Glomerular visceral epithelial cell (primary cell): ENCODE data around the gene FHAD1.
A peak's percentile ranks its signal among the peaks of the same experiment; 100 is the strongest.

Experiments
- DNase-seq: peaks from one replicate; pipeline ENCODE4 v3.0.0-alpha.2; 2016; ENCODE audit errors: extremely low spot score

Gene FHAD1

GRCh38 chr1:15345705-15346345 lies 98.8 kb downstream of the FHAD1 start:
- DNase-seq, result no peak

GRCh38 chr1:15346346-15347030 lies 99.5 kb downstream of the FHAD1 start:
- DNase-seq, result no peak

DNA sequence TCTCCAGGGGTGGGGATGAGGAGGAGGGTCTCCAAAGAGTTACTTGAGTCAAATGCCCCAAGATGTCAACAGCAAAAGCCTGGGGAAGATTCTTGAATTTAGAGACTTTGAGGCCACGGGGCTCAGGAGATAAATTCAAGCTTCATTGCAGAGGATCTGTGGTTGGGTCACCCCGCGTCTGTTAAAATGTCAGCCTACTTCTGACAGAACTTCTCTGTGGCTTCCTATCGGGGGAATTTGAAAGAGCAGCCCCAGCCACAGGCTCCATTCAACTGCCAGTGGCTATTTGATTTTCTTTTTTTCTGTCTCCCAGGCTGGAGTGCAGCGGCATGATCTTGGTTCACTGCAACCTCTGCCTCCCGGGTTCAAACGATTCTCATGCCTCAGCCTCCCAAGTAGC lies 100.2 kb downstream of the FHAD1 start:
- no peak for DNase-seq

DNA sequence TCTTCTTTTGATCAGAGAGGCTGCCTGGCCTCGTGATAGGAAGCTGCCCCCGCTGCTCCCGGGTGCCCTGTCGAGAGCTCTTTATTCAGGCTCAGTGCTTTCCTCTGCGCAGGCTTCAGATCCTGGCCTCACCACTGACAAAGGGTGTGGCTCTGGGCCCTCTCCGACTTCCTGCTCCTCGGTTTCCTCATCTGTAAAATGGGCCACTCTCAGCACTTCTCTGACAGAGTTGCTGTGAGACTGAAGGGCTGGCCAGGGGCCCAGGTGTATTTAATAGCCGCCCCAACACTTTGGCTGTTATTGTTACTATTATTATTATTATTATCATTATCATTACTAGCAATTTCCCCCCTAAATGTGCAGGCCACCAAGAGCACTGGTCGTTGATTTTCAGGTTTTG lies 101.6 kb downstream of the FHAD1 start:
- no peak for DNase-seq

DNA sequence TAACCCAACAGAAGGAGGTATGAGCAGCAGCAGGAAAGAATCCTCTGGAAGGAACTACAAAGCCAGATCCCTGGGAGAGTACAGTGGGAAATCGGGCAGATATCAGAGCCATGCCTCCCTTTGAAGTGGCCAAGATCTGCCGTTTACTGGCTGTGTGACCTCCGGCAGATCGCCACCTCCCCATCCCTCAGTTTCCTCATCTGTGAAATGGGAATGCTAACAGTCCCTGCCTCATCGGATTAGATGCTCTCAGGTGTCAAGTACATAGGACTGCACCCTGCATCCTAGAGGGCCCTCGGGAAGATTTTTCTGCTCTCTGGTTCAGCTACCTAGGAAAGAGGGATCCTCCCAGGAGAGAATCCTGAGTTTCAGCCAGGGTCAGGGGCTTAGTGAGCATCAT lies 102.1 kb downstream of the FHAD1 start:
- no peak for DNase-seq

DNA sequence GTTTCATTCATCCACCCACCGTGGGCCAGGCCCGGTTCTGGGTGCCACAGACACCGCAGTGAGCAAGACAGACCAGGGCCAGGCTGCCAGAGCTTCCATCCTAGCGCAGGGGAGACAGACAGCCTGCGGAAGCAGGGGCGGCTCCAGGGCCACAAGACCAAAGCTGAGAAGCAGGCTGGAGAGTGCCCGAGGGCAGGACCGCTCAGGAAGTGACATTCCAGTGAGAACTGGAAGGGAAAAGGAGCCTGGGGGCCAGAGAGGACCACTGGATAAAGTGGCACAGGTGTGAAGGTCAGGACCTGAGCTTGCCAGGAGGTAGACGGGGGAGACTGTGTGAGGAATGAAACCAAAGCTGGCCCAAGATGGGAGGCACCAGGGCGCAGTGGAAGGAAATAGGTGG lies 103.1 kb downstream of the FHAD1 start:
- DNase-seq, result no peak

DNA sequence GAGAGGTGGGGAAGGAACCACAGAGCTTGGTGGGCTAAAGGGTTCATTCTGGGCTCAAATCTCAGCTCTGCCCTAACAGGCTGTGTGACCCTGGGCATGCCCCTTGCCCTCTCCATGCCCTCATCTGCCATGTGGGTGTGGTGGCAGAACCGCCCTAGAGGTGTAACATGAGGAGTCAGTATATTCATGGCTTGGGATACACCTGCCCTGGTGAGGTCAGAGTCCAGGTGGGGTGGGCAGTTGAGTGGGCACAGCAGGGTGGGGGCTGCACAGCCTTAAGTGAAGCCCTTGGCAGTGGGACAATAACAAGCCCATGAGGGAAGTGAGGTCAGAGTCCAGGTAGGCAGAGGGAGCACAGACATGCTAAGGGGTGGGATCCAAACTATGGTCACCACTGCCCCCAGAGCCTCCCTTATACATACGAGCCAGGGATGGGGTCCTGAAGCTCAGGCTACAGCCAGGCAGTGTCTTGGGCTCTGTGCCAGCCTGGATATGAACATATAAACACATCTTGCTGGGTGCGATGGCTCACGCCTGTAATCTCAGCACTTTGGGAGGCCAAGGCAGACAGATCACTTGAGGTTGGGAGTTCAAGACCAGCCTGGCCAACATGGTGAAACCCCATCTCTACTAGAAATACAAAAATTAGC lies 103.7 kb downstream of the FHAD1 start:
- no peak for DNase-seq

DNA sequence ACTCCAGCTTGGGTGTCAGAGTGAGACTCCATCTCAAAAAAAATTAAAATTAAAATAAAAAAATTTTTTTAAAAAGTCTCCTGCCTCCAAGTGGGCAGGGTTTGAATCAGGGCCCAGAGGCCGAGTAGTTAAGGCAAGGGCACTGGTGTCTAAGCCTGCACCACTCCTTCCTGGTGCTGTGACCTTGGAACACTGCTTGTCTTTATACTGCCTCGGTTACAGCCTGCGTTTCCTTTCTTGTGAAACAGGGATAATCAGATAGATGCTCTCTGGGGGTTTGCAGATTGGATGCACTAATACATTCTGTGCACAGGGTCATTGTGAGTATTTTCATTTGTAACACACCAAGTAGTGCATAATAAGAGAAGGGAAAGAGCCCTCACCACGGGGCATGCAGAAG lies 104.3 kb downstream of the FHAD1 start:
- DNase-seq, result no peak

GRCh38 chr1:15352128-15352957 lies 105.3 kb downstream of the FHAD1 start:
- DNase-seq, result peak; percentile 82

DNA sequence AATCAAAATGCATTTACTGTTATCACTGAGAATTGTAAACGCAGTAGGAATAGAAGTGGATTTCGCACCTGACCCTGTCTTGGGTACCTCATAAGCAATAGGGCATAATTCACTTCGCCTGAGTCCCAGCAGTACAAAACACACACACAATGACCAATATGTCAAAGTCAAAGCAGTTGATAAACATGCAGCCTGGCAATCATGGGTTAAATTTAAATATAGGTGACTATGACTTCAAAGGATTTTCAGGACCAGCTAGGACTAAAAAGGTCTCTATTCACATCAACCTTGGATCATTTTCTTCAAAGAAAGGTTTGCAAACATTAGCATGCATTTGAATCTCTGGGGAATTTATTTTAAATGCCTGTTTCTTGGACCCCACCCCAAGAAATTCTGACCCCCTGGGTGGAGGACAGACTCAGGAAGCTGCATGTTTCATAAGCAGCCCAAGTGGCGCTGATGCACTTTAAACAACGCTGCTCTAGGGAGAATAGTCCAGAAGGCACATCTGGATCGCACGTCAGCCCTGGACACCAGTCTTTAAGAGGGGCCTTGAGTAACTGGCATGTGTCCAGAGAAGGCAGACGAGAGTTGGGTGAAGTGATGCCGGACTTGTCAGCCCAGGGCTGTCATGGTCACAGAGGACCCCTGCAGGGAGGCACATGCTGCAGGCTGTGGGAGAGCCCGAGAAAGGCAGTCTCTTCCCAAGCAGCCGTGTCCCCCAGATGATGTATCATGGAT lies 107.0 kb downstream of the FHAD1 start:
- DNase-seq, result no peak

DNA sequence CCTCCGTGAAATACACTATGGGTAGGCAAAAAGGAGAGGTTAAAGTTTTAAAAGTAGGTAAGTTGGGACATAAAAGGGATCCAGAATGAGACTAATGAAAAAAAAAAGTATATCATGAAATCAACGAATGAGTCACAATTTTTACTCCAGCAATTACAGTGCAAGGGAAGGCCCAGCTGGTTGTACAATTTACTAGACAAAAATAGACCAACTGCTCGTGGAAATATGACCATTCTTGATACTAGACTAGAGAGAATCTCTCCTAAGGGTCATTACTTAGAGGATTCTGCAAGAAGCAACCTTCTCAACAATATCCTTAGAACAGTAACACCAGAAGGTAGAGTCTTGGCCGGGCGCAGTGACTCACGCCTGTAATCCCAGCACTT lies 107.5 kb downstream of the FHAD1 start:
- no peak for DNase-seq

DNA sequence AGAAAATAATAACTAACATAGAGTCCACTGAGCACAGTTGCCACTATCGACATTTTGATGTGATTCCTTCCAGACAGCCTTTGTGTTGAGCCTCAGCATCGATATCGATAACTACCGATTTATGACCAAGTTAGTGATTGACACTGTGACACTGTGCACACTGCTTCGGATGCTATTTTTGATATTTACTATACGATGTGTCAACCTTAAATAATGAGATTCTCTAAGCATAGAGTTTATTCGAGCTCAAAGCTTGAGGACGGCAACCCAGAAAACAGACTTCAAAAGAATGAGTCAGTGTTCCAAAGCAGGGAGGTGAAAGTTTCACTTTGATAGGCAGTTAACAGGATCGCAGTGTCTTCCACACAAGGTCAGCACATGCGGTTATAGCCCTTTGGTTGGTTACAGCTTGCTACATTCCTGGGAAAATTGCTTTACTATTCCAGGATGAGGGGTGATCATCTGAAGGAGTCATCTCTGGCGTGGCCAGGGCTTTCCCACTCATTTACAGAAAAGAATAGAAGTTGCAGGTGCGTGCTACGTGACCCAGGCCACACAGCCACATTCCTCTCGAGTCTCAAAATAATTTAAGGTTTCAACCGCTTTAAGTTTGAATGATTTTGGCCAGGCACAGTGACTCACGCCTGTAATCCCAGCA lies 109.1 kb downstream of the FHAD1 start:
- peak; percentile 98 for DNase-seq

DNA sequence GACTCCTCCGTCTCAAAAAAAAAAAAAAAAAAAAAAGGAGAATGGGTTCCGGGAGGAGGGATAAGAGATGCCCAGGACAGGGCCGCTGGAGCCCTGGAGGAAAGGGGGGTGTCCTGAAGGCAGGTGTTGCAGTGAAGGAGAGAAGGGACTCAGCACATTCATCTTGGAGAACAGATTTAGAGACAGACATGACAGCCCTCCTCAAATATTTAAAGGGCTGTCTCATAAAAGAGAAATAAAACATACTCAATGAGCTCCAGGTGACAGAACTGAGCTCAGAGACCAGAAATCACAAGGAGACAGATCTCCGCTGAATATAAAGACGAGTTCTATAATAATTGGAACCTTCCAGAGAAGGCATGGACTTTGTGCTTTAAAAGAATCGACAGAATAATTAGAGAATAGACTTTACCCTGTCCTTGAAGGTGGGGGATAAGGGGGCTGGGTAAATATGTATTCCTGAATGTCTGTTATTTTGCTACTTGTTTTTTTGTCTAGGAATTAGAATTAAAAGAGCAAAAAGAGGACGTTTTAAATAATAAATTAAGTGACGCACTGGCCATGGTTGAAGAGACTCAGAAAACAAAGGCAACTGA lies 110.7 kb downstream of the FHAD1 start:
- DNase-seq, result no peak

GRCh38 chr1:15358565-15359133 lies 111.6 kb downstream of the FHAD1 start:
- DNase-seq, result no peak

- DNase-seq, result no peak
These were observed 113.7 kb downstream of the FHAD1 start for GRCh38 chr1:15360700-15361099.

DNA sequence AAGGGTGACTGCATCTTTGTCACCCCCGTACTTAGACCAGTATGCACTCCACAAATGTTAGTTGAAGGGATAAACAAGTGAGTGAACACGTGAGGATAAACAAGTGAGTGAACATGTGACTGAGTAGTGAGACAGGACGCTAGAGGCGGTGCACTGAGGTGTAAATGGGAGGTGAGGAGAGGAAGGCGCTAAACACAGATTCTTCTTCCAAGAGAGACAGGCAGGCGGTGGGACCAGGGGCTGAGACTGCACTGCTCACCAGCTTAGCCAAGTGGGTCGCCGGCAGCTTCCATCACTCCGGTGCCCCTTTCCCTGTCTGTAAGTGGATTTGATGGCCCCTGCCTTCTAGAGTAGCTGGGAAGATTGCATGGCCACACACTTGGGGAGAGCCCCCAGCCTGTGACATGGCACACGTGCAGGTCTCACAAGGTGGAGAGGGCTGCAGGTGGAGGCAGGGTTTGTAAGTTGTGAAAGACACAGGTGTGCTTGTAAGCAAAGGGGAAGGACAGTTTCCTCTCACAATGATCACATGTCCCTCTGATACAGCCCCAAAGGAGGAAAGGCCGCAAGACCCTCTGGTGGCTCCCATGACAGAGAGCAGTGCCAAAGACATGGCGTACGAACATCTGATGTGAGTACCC lies 115.2 kb downstream of the FHAD1 start:
- no peak for DNase-seq

DNA sequence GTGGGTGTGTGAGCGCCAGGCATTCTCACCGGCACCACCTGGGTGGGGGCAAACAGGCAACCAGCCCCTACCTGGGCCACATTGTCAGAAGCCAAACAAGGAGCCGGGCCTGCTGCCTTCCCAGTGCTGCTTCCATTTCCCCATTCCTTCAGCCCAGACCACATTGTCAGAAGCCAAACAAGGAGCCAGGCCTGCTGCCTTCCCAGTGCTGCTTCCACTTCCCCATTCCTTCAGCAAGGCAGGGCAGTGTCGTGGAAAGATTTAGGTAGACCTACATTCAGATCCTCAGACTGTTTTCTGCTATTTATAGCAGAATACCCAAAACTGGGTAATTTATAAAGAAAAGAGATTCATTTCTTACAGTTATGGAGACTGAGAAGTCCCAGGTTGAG lies 115.7 kb downstream of the FHAD1 start:
- no peak for DNase-seq

GRCh38 chr1:15364740-15365139 lies 117.7 kb downstream of the FHAD1 start:
- no peak for DNase-seq

GRCh38 chr1:15368888-15369287 lies 121.9 kb downstream of the FHAD1 start:
- DNase-seq, result no peak

- DNase-seq, result no peak
These were observed 123.2 kb downstream of the FHAD1 start for GRCh38 chr1:15370268-15370667.
